H1 (cell line): ENCODE data around the gene MORN5.

ENCODE experiments used
- BRCA1 ChIP-seq: IDR thresholded peaks from 2 replicates; pipeline ENCODE4 v1.6.1; 2012; ENCODE audit warnings: low read depth, low read length, improper control_type of control experiment
- EZH2 ChIP-seq: fragments of 200-600 bp; sonication (generic); IDR thresholded peaks from 2 replicates; pipeline ENCODE4 v1.7.1; 2012; ENCODE audit warnings: low read depth, mild to moderate bottlenecking, moderate library complexity, low read length, inconsistent platforms; ENCODE audit not compliant: severe bottlenecking
- HDAC6 ChIP-seq: IDR thresholded peaks from one replicate; pipeline ENCODE4 v1.7.1; 2012; ENCODE audit warnings: low read depth, mild to moderate bottlenecking, inconsistent platforms, low read length, moderate library complexity
- JUN ChIP-seq: IDR thresholded peaks from 2 replicates; pipeline ENCODE4 v1.6.1; 2011; ENCODE audit warnings: low read depth, mild to moderate bottlenecking, improper control_type of control experiment, low read length
- MAFK ChIP-seq: IDR thresholded peaks from 2 replicates; pipeline ENCODE4 v1.6.1; 2012; ENCODE audit warnings: low read depth, mild to moderate bottlenecking, improper control_type of control experiment, low read length
- NANOG ChIP-seq: IDR thresholded peaks from 2 replicates; pipeline ENCODE4 v1.6.1; 2011; ENCODE audit warnings: low read length, low read depth, mild to moderate bottlenecking, inconsistent platforms; ENCODE audit not compliant: insufficient read depth, poor library complexity, severe bottlenecking
- SIN3A ChIP-seq, 2 experiments: IDR thresholded peaks in 1 of 2; conservative IDR thresholded peaks in 1 of 2; 2 replicates each; pipeline ENCODE4 v1.6.1; 2011 to 2012; ENCODE audit warnings: low read length in 2 of 2, improper control_type of control experiment in 1 of 2, low read depth in 1 of 2, mild to moderate bottlenecking in 1 of 2
- SP1 ChIP-seq: IDR thresholded peaks from 2 replicates; pipeline ENCODE4 v1.6.1; 2011; ENCODE audit warnings: low read depth, low read length
- TBP ChIP-seq: IDR thresholded peaks from 2 replicates; pipeline ENCODE4 v1.6.1; 2011; ENCODE audit warnings: low read depth, low read length, improper control_type of control experiment
- USF2 ChIP-seq: IDR thresholded peaks from 2 replicates; pipeline ENCODE4 v1.6.1; 2011; ENCODE audit warnings: low read length, improper control_type of control experiment
- TF ChIP-seq, protein P1 (sequence below), 3 experiments: IDR thresholded peaks; 1 replicate in 2 of 3; 2 replicates in 1 of 3; pipeline versions ENCODE4 v1.5.1 to v1.6.1; 2011; ENCODE audit warnings: low read length in 3 of 3, mild to moderate bottlenecking in 3 of 3, inconsistent platforms in 2 of 3, low read depth in 1 of 3, moderate library complexity in 1 of 3; ENCODE audit not compliant: insufficient read depth in 1 of 3; ENCODE audit errors: control extremely low read depth in 1 of 3
- TF ChIP-seq, protein P2 (sequence below): IDR thresholded peaks from 2 replicates; pipeline ENCODE4 v1.6.1; 2012; ENCODE audit warnings: inconsistent platforms

DNA sequence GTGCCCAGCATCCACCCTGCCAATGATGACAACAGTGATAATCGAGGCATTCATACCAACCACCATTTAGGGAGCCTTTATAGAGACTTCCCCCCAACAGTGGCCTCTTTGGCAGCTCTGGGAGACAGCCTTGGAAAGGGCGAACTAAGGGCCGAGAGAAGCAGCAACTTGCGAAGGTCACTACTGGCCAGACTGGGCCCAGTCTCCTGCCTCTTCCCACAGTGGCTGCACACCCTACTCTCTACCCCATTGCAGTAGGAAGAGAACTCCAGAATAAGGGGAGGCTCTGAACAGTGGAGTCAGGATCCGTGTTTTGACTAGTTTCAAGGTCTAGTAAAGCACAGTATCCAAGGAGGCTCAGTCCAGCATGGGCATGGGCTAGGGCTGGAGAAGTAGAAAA, 63.7 kb downstream of the MORN5 start:
- TF ChIP-seq, protein P1, sequence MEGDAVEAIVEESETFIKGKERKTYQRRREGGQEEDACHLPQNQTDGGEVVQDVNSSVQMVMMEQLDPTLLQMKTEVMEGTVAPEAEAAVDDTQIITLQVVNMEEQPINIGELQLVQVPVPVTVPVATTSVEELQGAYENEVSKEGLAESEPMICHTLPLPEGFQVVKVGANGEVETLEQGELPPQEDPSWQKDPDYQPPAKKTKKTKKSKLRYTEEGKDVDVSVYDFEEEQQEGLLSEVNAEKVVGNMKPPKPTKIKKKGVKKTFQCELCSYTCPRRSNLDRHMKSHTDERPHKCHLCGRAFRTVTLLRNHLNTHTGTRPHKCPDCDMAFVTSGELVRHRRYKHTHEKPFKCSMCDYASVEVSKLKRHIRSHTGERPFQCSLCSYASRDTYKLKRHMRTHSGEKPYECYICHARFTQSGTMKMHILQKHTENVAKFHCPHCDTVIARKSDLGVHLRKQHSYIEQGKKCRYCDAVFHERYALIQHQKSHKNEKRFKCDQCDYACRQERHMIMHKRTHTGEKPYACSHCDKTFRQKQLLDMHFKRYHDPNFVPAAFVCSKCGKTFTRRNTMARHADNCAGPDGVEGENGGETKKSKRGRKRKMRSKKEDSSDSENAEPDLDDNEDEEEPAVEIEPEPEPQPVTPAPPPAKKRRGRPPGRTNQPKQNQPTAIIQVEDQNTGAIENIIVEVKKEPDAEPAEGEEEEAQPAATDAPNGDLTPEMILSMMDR (IDR thresholded peaks at IDR 0.05; ENCODE audit: control extremely low read depth in 1 of 3, insufficient read depth in 1 of 3, low read depth in 1 of 3, low read length in 3 of 3), result no peak
- TF ChIP-seq, protein P2, sequence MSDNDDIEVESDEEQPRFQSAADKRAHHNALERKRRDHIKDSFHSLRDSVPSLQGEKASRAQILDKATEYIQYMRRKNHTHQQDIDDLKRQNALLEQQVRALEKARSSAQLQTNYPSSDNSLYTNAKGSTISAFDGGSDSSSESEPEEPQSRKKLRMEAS, result no peak
- TF ChIP-seq MAFK (no peak), TBP (no peak), HDAC6 (no peak), BRCA1 (no peak), JUN (no peak), SP1 (no peak), SIN3A (conservative IDR thresholded peaks at IDR 0.05 in 1 of 2, IDR thresholded peaks at IDR 0.05 in 1 of 2; ENCODE audit: low read depth in 1 of 2, low read length in 2 of 2) (no peak), USF2 (no peak), EZH2 (no peak), NANOG (no peak)
